Lung microvascular endothelial cell (primary cell): ENCODE data around the gene RIOX2. TPM values are rescaled to one million over a fixed set of nuclear protein-coding genes. Genes with fewer than 3 reads are reported as not detected.

ENCODE experiments used
- DNase-seq, 2 donors: peaks; one replicate each; pipeline versions ENCODE4 v3.0.0 to v3.0.0-alpha.2; 2010; ENCODE audit warnings: low read depth in 2 of 2
- total RNA-seq: library from RNA; depleted of rRNA; stranded (reverse); fragments of >200 nt; gene quantifications from 2 replicates; pipeline ENCODE4 v1.2.1, GENCODE V29; 2014

The RIOX2 gene
- total RNA-seq, 1 donor from 2014 or later: 27.0 TPM

- no peak for DNase-seq
These were observed 17.9 kb downstream of the RIOX2 start for GRCh38 chr3:97954228-97954827.

GRCh38 chr3:97952872-97953271, 19.4 kb downstream of the RIOX2 start:
- DNase-seq: no peak

- peak in 1 of 2 donors; percentile 6 for DNase-seq
These were observed 20.0 kb downstream of the RIOX2 start for GRCh38 chr3:97952280-97952679.

GRCh38 chr3:97950360-97950759, 21.9 kb downstream of the RIOX2 start:
- no peak for DNase-seq

- no peak for DNase-seq
These were observed 22.5 kb downstream of the RIOX2 start for GRCh38 chr3:97949743-97950142.

- DNase-seq: no peak
These were observed 23.1 kb downstream of the RIOX2 start for GRCh38 chr3:97949110-97949485.

GRCh38 chr3:97948351-97949109, 23.7 kb downstream of the RIOX2 start:
- DNase-seq: no peak

- DNase-seq: no peak
These were observed 29.3 kb downstream of the RIOX2 start for GRCh38 chr3:97942801-97943546.

GRCh38 chr3:97940034-97940433, 32.2 kb downstream of the RIOX2 start:
- peak; percentile 19 to 20 for DNase-seq

GRCh38 chr3:97939401-97939800, 32.8 kb downstream of the RIOX2 start:
- DNase-seq: no peak

- DNase-seq: no peak
These were observed 33.8 kb downstream of the RIOX2 start for GRCh38 chr3:97938444-97938843.

- DNase-seq: no peak
These were observed 35.0 kb downstream of the RIOX2 start for GRCh38 chr3:97937205-97937604.

- no peak for DNase-seq
These were observed 36.4 kb downstream of the RIOX2 start for GRCh38 chr3:97935842-97936241.

- DNase-seq: no peak
These were observed 37.1 kb downstream of the RIOX2 start for GRCh38 chr3:97934980-97935695.

- DNase-seq: no peak
These were observed 39.8 kb downstream of the RIOX2 start for GRCh38 chr3:97932387-97932801.

GRCh38 chr3:97931218-97931617, 41.0 kb downstream of the RIOX2 start:
- no peak for DNase-seq

- no peak for DNase-seq
These were observed 42.2 kb downstream of the RIOX2 start for GRCh38 chr3:97930018-97930417.

- no peak for DNase-seq
These were observed 43.2 kb downstream of the RIOX2 start for GRCh38 chr3:97928986-97929385.

GRCh38 chr3:97927704-97928103, 44.5 kb downstream of the RIOX2 start:
- no peak for DNase-seq

- DNase-seq: peak; percentile 23 to 31
These were observed 54.3 kb downstream of the RIOX2 start for GRCh38 chr3:97917813-97918536.

GRCh38 chr3:97916576-97916975, 55.7 kb downstream of the RIOX2 start:
- no peak for DNase-seq
